HL-60 (cell line): ENCODE results near the gene ZNF678.

ENCODE experiments used
- DNase-seq, 2 experiments: peaks; one replicate each; pipeline ENCODE4 v3.0.0-alpha.2; 2010 to 2020; ENCODE audit warnings: low read depth in 1 of 2, low spot score in 1 of 2
- H3K27ac ChIP-seq: fragments of 250-450 bp; sonication (Bioruptor Pico); replicated peaks from 2 replicates; pipeline ENCODE4 v1.5.1; 2020; ENCODE audit warnings: mild to moderate bottlenecking, moderate library complexity
- H3K27me3 ChIP-seq: fragments of 250-450 bp; sonication (Bioruptor Pico); 2 replicates; pipeline ENCODE4 v1.5.1; 2021; ENCODE audit warnings: mild to moderate bottlenecking, moderate library complexity; ENCODE audit not compliant: insufficient read depth, poor library complexity, severe bottlenecking
- H3K4me3 ChIP-seq: replicated peaks from 2 replicates; pipeline ENCODE4 v1.5.1; 2011; ENCODE audit warnings: mild to moderate bottlenecking, control low read depth, low read length; ENCODE audit not compliant: insufficient read depth
- CTCF ChIP-seq: IDR thresholded peaks from one replicate; pipeline ENCODE4 v1.5.1; 2011; ENCODE audit warnings: low read length, control low read depth, inconsistent platforms; ENCODE audit not compliant: insufficient read depth
- GABPA ChIP-seq: IDR thresholded peaks from 2 replicates; pipeline ENCODE4 v1.6.1; 2012; ENCODE audit warnings: low read depth
- POLR2AphosphoS5 ChIP-seq: IDR thresholded peaks from 2 replicates; pipeline ENCODE4 v1.6.1; 2012; ENCODE audit warnings: low read depth
- SPI1 ChIP-seq: IDR thresholded peaks from 2 replicates; pipeline ENCODE4 v1.6.1; 2012; ENCODE audit warnings: low read depth, mild to moderate bottlenecking, borderline replicate concordance
- TF ChIP-seq, protein P1 (sequence below): IDR thresholded peaks from 2 replicates; pipeline ENCODE4 v1.6.1; 2012; ENCODE audit warnings: low read depth; ENCODE audit not compliant: insufficient replicate concordance

Gene ZNF678

DNA sequence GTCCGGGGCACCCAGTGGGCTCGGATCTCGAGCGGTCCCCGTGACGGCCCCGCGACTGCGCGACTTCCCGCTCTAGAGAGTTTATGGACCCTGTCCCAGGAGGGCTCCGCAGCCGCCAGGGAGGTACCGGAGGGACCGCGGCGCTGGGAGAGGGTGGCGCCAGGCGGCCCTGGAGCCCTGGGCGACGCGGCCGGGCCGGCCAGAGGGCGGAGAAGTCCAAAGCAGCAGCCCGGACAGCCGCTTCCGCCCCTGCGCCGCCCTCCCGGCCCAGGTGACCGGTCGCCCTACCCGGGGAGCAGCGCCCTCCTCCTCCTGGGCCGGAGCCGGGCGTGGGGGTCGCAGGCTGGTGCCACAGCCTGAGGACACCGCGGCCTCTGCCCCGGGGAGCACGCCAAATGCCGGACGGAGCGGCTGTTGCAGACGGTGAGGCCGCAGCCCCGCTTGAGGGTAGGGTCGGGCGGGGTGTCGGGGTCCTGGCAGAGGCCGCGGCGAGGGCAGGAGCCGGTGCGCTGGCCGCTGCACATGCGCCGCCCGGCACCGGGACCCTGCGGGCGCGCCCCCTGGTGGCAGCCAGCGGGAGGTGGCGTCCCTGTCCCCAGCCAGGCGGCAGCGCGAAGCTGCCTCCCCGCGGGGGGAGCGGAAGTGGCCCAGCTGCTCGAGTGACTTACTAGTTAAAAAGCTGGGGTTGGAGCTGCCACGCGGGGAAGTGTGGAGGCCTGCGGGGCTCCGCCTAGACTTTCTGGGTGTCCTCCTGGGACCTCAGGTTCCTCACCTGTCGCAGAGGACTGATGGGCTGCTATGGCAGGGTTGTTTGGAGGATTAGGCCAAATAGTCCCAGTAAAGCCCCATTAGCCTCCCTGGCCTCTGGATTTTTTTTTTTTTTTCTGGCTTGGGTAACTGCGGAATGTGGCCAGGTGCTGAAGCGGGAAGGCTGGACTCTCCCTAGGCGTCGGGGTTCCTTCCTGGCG is 20.9 kb upstream of the ZNF678 start:
- no peaks in the 10 kb centered on the region for H3K27me3 ChIP-seq
- peak; percentile 76; the same call in 1 of the 2 replicates for TF ChIP-seq SPI1
- TF ChIP-seq, protein P1, sequence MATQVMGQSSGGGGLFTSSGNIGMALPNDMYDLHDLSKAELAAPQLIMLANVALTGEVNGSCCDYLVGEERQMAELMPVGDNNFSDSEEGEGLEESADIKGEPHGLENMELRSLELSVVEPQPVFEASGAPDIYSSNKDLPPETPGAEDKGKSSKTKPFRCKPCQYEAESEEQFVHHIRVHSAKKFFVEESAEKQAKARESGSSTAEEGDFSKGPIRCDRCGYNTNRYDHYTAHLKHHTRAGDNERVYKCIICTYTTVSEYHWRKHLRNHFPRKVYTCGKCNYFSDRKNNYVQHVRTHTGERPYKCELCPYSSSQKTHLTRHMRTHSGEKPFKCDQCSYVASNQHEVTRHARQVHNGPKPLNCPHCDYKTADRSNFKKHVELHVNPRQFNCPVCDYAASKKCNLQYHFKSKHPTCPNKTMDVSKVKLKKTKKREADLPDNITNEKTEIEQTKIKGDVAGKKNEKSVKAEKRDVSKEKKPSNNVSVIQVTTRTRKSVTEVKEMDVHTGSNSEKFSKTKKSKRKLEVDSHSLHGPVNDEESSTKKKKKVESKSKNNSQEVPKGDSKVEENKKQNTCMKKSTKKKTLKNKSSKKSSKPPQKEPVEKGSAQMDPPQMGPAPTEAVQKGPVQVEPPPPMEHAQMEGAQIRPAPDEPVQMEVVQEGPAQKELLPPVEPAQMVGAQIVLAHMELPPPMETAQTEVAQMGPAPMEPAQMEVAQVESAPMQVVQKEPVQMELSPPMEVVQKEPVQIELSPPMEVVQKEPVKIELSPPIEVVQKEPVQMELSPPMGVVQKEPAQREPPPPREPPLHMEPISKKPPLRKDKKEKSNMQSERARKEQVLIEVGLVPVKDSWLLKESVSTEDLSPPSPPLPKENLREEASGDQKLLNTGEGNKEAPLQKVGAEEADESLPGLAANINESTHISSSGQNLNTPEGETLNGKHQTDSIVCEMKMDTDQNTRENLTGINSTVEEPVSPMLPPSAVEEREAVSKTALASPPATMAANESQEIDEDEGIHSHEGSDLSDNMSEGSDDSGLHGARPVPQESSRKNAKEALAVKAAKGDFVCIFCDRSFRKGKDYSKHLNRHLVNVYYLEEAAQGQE = no peak
- peak; percentile 71 for TF ChIP-seq CTCF
- peak; percentile 59 to 82 for DNase-seq
- no peak overlapping the region for H3K27ac ChIP-seq
- H3K4me3 ChIP-seq = peak overlapping the region; percentile 43

DNA sequence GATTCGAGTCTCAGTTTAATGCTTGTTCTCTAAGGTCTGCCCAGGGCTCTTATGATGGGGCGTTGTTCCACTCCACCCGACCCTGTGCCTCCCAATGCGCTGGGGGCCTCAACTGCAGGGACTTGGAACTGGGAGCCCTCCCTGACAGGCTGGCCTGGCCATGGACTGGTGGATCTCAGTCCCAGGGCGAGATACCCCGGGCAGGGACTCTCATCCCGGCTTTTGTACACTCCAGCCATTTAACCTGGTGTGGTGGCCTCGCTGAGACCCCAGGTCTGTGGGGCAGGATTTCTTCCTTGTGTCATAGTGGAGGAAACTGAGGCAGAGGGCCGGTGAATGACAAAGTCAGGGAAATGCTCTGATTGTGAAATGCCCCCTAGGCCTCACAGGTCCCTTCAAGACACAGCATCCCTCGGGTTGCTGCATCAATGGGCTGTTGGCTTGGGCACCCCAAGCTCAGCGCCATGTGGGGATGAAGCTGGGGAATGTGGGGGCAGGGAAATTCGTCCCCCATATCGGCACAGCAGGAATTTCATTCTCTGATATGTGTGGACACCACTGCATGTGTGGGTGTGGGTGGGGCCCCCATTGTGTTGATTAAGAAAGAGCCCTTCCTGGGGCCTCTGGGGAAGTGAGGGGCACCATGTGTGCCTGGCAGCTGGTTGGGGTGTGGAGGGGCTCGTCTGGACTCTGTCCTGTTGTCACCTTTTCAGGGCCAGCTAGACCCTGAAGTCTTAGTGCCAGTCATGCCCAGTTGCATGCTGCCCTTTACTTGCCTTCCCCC is 19.9 kb upstream of the ZNF678 start:
- no peak overlapping the region for H3K4me3 ChIP-seq
- TF ChIP-seq SPI1 (no peak), GABPA (no peak), POLR2AphosphoS5 (no peak), CTCF (no peak)
- TF ChIP-seq, protein P1 = no peak
- H3K27ac ChIP-seq = no peak overlapping the region
- DNase-seq = no peak
- H3K27me3 ChIP-seq = no peaks in the 10 kb centered on the region

- no peak overlapping the region for H3K27ac ChIP-seq
- DNase-seq = no peak
- H3K27me3 ChIP-seq = no peaks in the 10 kb centered on the region
- no peak overlapping the region for H3K4me3 ChIP-seq
- TF ChIP-seq CTCF = no peak
- no peak for TF ChIP-seq GABPA
- no peak for TF ChIP-seq POLR2AphosphoS5
- TF ChIP-seq SPI1 = no peak
- TF ChIP-seq, protein P1 = no peak
Measured at GRCh38 chr1:227544067-227545050, 19.0 kb upstream of the ZNF678 start.
